K562 (cell line): ENCODE measurements around the gene ARHGEF7. TPM values are rescaled to one million over a fixed set of nuclear protein-coding genes. Genes with fewer than 3 reads are reported as not detected.

Source experiments
- ATAC-seq: fragments of 200-7000 bp; cut with Tn5 transposase; 3 replicates; pipeline ENCODE4 v1.9.1; 2020; ENCODE audit warnings: moderate library complexity
- BruUV-seq: library from RNA; stranded (reverse); fragments of 400-500 nt; replicated peaks from 2 replicates; lab custom pipeline; 2021; lab: Mats Ljungman, UMichigan
- CTCF ChIA-PET: fragments of 300-600 bp; formaldehyde crosslinking; extraction: SDS; loops from one replicate; lab custom pipeline; 2021; ENCODE audit warnings: low intra/inter-chr PET ratio; lab: Yijun Ruan, JAX
- POLR2A ChIA-PET: fragments of 300-600, 350-650 bp; sonication (Branson Sonifier 250); formaldehyde crosslinking; extraction: SDS; loops from one replicate; lab custom pipeline; 2021; ENCODE audit warnings: antibody characterized with exemption, inconsistent platforms; lab: Yijun Ruan, JAX
- DNase-seq, 4 experiments: peaks; one replicate each; pipeline versions ENCODE4 v3.0.0 to v3.0.0-alpha.2; 2011 to 2018; ENCODE audit warnings: low spot score in 3 of 4, mixed read lengths in 3 of 4; ENCODE audit errors: extremely low read depth in 1 of 4
- FAIRE-seq: peaks from 2 replicates; lab custom pipeline; 2011; peaks lifted over from hg19 to GRCh38; lab: Jason Lieb, UNC
- H2AFZ ChIP-seq: 2 replicates; pipeline ENCODE4 v1.6.0; 2011; ENCODE audit warnings: low read depth, low read length, control low read depth, inconsistent platforms
- H3K27ac ChIP-seq: fragments of 200-600 bp; 3 replicates; pipeline ENCODE4 v1.8.0; 2011; ENCODE audit warnings: low read depth, mild to moderate bottlenecking, control low read depth, inconsistent platforms, low read length, moderate library complexity, mixed read lengths; ENCODE audit errors: extremely low read depth
- H3K27me3 ChIP-seq, 2 experiments: fragments of 300-600 bp in 1 of 2; 2 replicates in 1 of 2; 3 replicates in 1 of 2; pipeline versions ENCODE4 v1.6.0 to v1.8.0; 2011; ENCODE audit warnings: inconsistent platforms in 2 of 2, low read length in 2 of 2, mild to moderate bottlenecking in 1 of 2, mixed read lengths in 1 of 2, moderate library complexity in 1 of 2; ENCODE audit not compliant: control insufficient read depth in 2 of 2, insufficient read depth in 2 of 2
- H3K36me3 ChIP-seq: fragments of 300-600 bp; 3 replicates; pipeline ENCODE4 v1.8.0; 2011; ENCODE audit warnings: mild to moderate bottlenecking, low read length, inconsistent platforms; ENCODE audit not compliant: control insufficient read depth, insufficient read depth
- H3K4me1 ChIP-seq, 2 experiments: fragments of 200-600 bp in 1 of 2; replicated peaks in 1 of 2; 2 replicates in 1 of 2; 3 replicates in 1 of 2; pipeline versions ENCODE4 v1.5.1 to v1.8.0; 2011; ENCODE audit warnings: inconsistent platforms in 2 of 2, low read length in 2 of 2, mild to moderate bottlenecking in 1 of 2, mixed read lengths in 1 of 2, moderate library complexity in 1 of 2; ENCODE audit not compliant: control insufficient read depth in 2 of 2, insufficient read depth in 2 of 2
- H3K4me2 ChIP-seq: 2 replicates; pipeline ENCODE4 v1.6.1; 2011; ENCODE audit warnings: low read length, control low read depth, inconsistent platforms, mixed read lengths; ENCODE audit not compliant: insufficient read depth
- H3K4me3 ChIP-seq: fragments of 200-600 bp; sonication (generic), shearing (Covaris generic); 2 replicates; pipeline ENCODE4 v1.5.1; 2016; ENCODE audit warnings: control low read depth, inconsistent platforms
- H3K79me2 ChIP-seq: fragments of 200-600 bp; 3 replicates; pipeline ENCODE4 v1.8.0; 2011; ENCODE audit warnings: low read length, inconsistent platforms; ENCODE audit not compliant: control insufficient read depth, insufficient read depth
- H3K9ac ChIP-seq, 2 experiments: 2 replicates each; pipeline versions ENCODE4 v1.6.0 to v1.6.1; 2011; ENCODE audit warnings: low read depth in 2 of 2, low read length in 2 of 2, control low read depth in 1 of 2, inconsistent platforms in 1 of 2, mild to moderate bottlenecking in 1 of 2, mixed read lengths in 1 of 2; ENCODE audit not compliant: insufficient read depth in 1 of 2
- H3K9me1 ChIP-seq: one replicate; pipeline ENCODE4 v1.6.0; 2011; ENCODE audit warnings: inconsistent platforms, mild to moderate bottlenecking, low read length, moderate library complexity; ENCODE audit not compliant: control insufficient read depth, insufficient read depth
- H3K9me3 ChIP-seq: replicated peaks from 2 replicates; pipeline ENCODE4 v1.5.1; 2011; ENCODE audit warnings: low read depth, low read length, inconsistent platforms; ENCODE audit not compliant: control insufficient read depth, insufficient read depth
- H4K20me1 ChIP-seq: replicated peaks from 2 replicates; pipeline ENCODE4 v1.6.1; 2011; ENCODE audit warnings: low read length, inconsistent platforms, mixed read lengths; ENCODE audit not compliant: control insufficient read depth, insufficient read depth
- CHCHD3 ChIP-seq: fragments of 250-450 bp; sonication (Bioruptor Pico); IDR thresholded peaks from 2 replicates; pipeline ENCODE4 v2.1.2; 2022; ENCODE audit warnings: mild to moderate bottlenecking
- DDX20 ChIP-seq: fragments of 450-650 bp; IDR thresholded peaks from 2 replicates; pipeline ENCODE4 v1.6.1; 2016; ENCODE audit warnings: missing genetic modification characterization, low read depth, mild to moderate bottlenecking, missing compliant biosample characterization, moderate library complexity
- RBM25 ChIP-seq: fragments of 200-400 bp; formaldehyde crosslinking; IDR thresholded peaks from 2 replicates; pipeline ENCODE4 v1.6.1; 2018; ENCODE audit warnings: low read length, low read depth, moderate library complexity; ENCODE audit not compliant: severe bottlenecking
- RBM34 ChIP-seq: fragments of 200-400 bp; formaldehyde crosslinking; IDR thresholded peaks from 2 replicates; pipeline ENCODE4 v1.6.1; 2018; ENCODE audit warnings: low read length, borderline replicate concordance; ENCODE audit not compliant: insufficient read depth
- RFX5 ChIP-seq: IDR thresholded peaks from 2 replicates; pipeline ENCODE4 v1.6.1; 2011; ENCODE audit warnings: low read depth, mild to moderate bottlenecking, improper control_type of control experiment, low read length
- RFX7 ChIP-seq: fragments of 250-450 bp; sonication (Bioruptor Pico); IDR thresholded peaks from 2 replicates; pipeline ENCODE4 v1.5.1; 2021; ENCODE audit warnings: mild to moderate bottlenecking
- TAF15 ChIP-seq: fragments of 200-400 bp; formaldehyde crosslinking; IDR thresholded peaks from 2 replicates; pipeline ENCODE4 v1.6.1; 2017; ENCODE audit warnings: mild to moderate bottlenecking, low read depth, low read length, moderate library complexity
- ZC3H8 ChIP-seq: fragments of 450-650 bp; IDR thresholded peaks from 2 replicates; pipeline ENCODE4 v1.6.1; 2017
- ZNF134 ChIP-seq: fragments of 250-450 bp; sonication (Bioruptor Pico); conservative IDR thresholded peaks from 2 replicates; pipeline ENCODE4 v1.4.0; 2020
- ZNF197 ChIP-seq: fragments of 200-800 bp; sonication (Bioruptor generic); IDR thresholded peaks from 2 replicates; pipeline ENCODE4 v1.6.1; 2016; ENCODE audit warnings: low read depth, missing genetic modification characterization, missing compliant biosample characterization
- ZNF253 ChIP-seq: fragments of 250-450 bp; sonication (Bioruptor Pico); conservative IDR thresholded peaks from 2 replicates; pipeline ENCODE4 v1.6.1; 2021; ENCODE audit warnings: mild to moderate bottlenecking
- ZNF324 ChIP-seq: fragments of 250-450 bp; sonication (Bioruptor Pico); IDR thresholded peaks from 2 replicates; pipeline ENCODE4 v1.4.0; 2020; ENCODE audit warnings: mild to moderate bottlenecking
- WGBS: fragments of 100-300 bp; shearing (Covaris generic); methylation state at CpG from one replicate; pipeline ENCODE4 v1.1.6; 2016; ENCODE audit warnings: low coverage, mixed read lengths; ENCODE audit not compliant: insufficient coverage; ENCODE audit errors: missing lambda C conversion rate; 5-methylcytosine and 5-hydroxymethylcytosine counted together
- in situ Hi-C: fragments of 300-500 bp; cut with MboI; formaldehyde crosslinking; loops from 4 replicates; pipeline ENCODE4 v1.15.0; 2018; ENCODE audit warnings: inconsistent platforms, mixed read lengths
- intact Hi-C: fragments of 100-400 bp; cut with micrococcal nuclease; formaldehyde crosslinking; loops from 2 replicates; pipeline ENCODE4 v1.14.2; 2022
- polyA plus RNA-seq, 8 experiments: library from polyadenylated mRNA; depleted of rRNA in 4 of 8; stranded (reverse) in 5 of 8; unstranded in 3 of 8; fragments of >200 nt; fragmentation: Nextera tagmentation in 2 of 8; fragmentation: Illumina TruSeq in 1 of 8; extraction: Ambion mirVana in 2 of 8; extraction: Trizol in 1 of 8; gene quantifications; 2 replicates each; pipeline versions ENCODE4 v1.2.1 to v1.2.3, GENCODE V29; 2011 to 2014; ENCODE audit warnings: inconsistent platforms in 1 of 8, missing spikeins in 1 of 8
- total RNA-seq, 7 experiments: library from RNA; depleted of rRNA in 6 of 7; stranded (reverse); fragments of >200 nt in 6 of 7; fragmentation: Illumina TruSeq in 2 of 7; extraction: Trizol in 2 of 7; gene quantifications; 2 replicates each; pipeline versions ENCODE4 v1.2.1 to v1.2.3, GENCODE V29; 2011 to 2021; ENCODE audit warnings: low replicate concordance in 1 of 7
- TF ChIP-seq, protein P1 (sequence below): fragments of 250-450 bp; sonication (Bioruptor Pico); IDR thresholded peaks from 2 replicates; pipeline ENCODE4 v1.5.0; 2021
- TF ChIP-seq, protein P2 (sequence below): fragments of 450-650 bp; IDR thresholded peaks from 2 replicates; pipeline ENCODE4 v1.6.1; 2016; ENCODE audit warnings: antibody characterized with exemption

Gene ARHGEF7
- total and polyA plus RNA-seq, 9 of the 15 experiments (the other 6 are each of a cell fraction or from before 2014, with no cell fraction given): 2.1 to 26.8 (median 17.5) TPM

DNA sequence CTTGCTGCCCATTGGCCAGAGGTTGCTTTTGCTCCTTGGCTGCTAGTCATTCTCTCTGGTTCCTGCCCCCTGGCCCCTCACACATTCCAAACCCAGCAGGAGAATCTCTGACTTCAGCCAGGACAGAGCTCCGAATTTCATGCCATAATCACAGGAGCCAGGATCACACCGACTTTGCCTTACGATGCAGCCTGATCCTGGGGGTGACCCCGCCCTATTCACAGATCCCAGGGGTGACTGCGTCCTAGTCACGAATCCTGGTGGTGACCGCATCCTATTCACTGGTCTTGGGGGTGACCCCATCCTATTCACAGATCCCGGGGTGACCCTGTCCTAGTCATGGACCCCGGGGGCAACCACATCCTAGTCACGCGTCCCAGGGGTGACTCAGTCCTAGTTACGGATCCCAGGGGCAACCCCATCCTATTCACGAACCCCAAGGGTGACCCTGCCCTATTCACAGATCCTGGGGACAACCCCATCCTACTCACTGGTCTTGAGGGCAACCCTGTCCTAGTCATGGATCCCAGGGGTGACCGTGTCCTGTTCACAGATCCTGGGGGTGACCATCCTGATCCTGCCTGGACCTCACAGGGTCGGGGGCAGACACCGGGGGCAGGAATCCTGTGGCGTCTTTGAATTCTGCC lies 198.0 kb downstream of the ARHGEF7 start:
- no TSS peak for BruUV-seq
- WGBS: 20% methylated on average over 2 of the region's 17 CpGs
- FAIRE-seq (no peak), DNase-seq (no peak), ATAC-seq (no peak)
- Histone ChIP-seq H3K79me2 (no peaks in the 10 kb centered on the region), H3K9ac (no peak overlapping the region), H3K27ac (no peak overlapping the region), H3K9me3 (no peaks in the 10 kb centered on the region; the same call in 1 of the 2 replicates), H3K9me1 (no peaks in the 10 kb centered on the region), H2AFZ (no peak overlapping the region), H3K4me2 (no peak overlapping the region), H3K4me1 (no peaks in the 10 kb centered on the region), H4K20me1 (no peaks in the 10 kb centered on the region), H3K36me3 (no peaks in the 10 kb centered on the region), H3K27me3 (peaks cover 0 to 8% of the 10 kb centered on the region in 2 experiments; a peak in 2 of 5 replicates), H3K4me3 (no peak overlapping the region)
- POLR2A ChIA-PET: no interaction called here
- intact Hi-C loops: no loop called here
- CTCF ChIA-PET: no interaction called here
- in situ Hi-C loops: no loop called here
- TF ChIP-seq ZC3H8 (no peak), DDX20 (tag) (no peak), ZNF324 (CRISPR knock-in tag) (peak; percentile 56; the same call in 1 of the 2 replicates), CHCHD3 (CRISPR knock-in tag) (no peak), RFX5 (no peak)
- TF ChIP-seq, all 486 proteins: peak for 1

DNA sequence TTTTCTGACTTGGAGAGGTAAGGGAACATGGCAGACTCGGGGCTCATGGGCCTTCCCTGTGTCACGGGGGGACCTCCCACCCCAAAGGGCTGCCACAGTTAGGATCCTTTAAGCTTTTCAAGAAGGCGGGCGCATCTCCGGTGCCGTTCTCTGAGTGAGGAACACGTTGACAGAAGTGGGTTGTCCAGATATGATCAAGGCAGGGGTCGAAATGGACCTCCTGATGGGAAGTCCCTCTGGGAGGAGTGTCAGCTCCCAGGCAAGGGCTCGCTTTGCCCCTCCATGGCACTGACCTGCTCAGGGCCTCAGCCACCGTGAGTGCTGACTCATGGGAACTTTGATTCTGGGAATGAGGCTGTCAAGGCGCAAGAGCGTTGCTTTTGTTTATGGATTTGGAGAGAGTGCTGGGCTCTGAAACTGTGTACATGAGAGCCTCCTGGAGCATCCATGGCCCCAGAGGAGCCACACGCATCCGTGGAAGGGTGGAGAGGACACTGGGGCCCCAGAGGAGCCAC lies 198.9 kb downstream of the ARHGEF7 start:
- no peak overlapping the region for H3K4me3 ChIP-seq
- FAIRE-seq (no peak), ATAC-seq (no peak), DNase-seq (no peak)
- POLR2A ChIA-PET: no interaction called here
- no peaks in the 10 kb centered on the region for H3K36me3 ChIP-seq
- WGBS: 18% methylated on average over 12 of the region's 14 CpGs
- no peaks in the 10 kb centered on the region for H3K4me1 ChIP-seq
- no peaks in the 10 kb centered on the region; the same call in 1 of the 2 replicates for H3K9me3 ChIP-seq
- no peak overlapping the region for H3K9ac ChIP-seq
- no peak overlapping the region for H3K4me2 ChIP-seq
- no TSS peak for BruUV-seq
- H4K20me1 ChIP-seq: no peaks in the 10 kb centered on the region
- no peaks in the 10 kb centered on the region for H3K9me1 ChIP-seq
- H3K27me3 ChIP-seq: peaks cover 0 to 17% of the 10 kb centered on the region in 2 experiments; a peak in 3 of 5 replicates
- CTCF ChIA-PET: no interaction called here
- no peak overlapping the region for H2AFZ ChIP-seq
- no peaks in the 10 kb centered on the region for H3K79me2 ChIP-seq
- intact Hi-C loops: no loop called here
- H3K27ac ChIP-seq: no peak overlapping the region
- in situ Hi-C loops: no loop called here
- TF ChIP-seq RFX7 (CRISPR knock-in tag): no peak
- TF ChIP-seq ZNF253 (CRISPR knock-in tag): no peak
- TF ChIP-seq, protein P1, sequence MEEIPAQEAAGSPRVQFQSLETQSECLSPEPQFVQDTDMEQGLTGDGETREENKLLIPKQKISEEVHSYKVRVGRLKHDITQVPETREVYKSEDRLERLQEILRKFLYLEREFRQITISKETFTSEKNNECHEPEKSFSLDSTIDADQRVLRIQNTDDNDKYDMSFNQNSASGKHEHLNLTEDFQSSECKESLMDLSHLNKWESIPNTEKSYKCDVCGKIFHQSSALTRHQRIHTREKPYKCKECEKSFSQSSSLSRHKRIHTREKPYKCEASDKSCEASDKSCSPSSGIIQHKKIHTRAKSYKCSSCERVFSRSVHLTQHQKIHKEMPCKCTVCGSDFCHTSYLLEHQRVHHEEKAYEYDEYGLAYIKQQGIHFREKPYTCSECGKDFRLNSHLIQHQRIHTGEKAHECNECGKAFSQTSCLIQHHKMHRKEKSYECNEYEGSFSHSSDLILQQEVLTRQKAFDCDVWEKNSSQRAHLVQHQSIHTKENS (CRISPR knock-in tag): no peak
- no peak for TF ChIP-seq RBM25
- no peak for TF ChIP-seq ZNF197 (CRISPR knock-in tag)
- no peak for TF ChIP-seq RBM34
- no peak for TF ChIP-seq ZNF134 (CRISPR knock-in tag)
- TF ChIP-seq, protein P2, sequence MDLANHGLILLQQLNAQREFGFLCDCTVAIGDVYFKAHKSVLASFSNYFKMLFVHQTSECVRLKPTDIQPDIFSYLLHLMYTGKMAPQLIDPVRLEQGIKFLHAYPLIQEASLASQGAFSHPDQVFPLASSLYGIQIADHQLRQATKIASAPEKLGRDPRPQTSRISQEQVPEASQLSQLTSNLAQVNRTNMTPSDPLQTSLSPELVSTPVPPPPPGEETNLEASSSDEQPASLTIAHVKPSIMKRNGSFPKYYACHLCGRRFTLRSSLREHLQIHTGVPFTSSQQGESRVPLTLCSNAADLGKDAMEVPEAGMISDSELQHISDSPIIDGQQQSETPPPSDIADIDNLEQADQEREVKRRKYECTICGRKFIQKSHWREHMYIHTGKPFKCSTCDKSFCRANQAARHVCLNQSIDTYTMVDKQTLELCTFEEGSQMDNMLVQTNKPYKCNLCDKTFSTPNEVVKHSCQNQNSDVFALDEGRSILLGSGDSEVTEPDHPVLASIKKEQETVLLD: no peak
- no peak for TF ChIP-seq TAF15
- no peak for TF ChIP-seq ZC3H8
- no peak for TF ChIP-seq DDX20 (tag)
